ENCODE data around the gene DENND5A.

DNA sequence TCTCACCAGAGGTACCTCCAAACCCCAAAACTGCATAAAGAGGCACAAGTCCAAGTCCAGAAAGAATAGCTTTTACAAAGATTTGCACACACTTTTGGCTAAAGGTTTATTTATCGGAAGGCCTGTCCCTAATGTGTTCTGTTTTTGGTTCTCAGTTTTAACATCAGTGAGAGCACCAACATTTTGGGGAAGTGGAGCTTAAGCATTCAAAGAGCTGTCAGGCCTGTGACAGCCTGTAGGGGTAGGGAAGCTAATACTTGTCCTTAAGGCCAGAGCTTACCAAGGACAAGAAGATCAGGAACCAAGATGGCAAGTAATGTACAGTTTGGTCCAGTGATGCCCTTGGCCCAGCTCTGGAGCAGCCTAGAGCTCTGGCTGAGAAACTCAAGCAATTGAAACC lies 134.9 kb downstream of the DENND5A start:
- no peak for TF ChIP-seq POLR2A (IDR thresholded peaks at IDR 0.05)
- TF ChIP-seq, protein P1, sequence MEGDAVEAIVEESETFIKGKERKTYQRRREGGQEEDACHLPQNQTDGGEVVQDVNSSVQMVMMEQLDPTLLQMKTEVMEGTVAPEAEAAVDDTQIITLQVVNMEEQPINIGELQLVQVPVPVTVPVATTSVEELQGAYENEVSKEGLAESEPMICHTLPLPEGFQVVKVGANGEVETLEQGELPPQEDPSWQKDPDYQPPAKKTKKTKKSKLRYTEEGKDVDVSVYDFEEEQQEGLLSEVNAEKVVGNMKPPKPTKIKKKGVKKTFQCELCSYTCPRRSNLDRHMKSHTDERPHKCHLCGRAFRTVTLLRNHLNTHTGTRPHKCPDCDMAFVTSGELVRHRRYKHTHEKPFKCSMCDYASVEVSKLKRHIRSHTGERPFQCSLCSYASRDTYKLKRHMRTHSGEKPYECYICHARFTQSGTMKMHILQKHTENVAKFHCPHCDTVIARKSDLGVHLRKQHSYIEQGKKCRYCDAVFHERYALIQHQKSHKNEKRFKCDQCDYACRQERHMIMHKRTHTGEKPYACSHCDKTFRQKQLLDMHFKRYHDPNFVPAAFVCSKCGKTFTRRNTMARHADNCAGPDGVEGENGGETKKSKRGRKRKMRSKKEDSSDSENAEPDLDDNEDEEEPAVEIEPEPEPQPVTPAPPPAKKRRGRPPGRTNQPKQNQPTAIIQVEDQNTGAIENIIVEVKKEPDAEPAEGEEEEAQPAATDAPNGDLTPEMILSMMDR (IDR thresholded peaks at IDR 0.05 in 4 of 5, conservative IDR thresholded peaks at IDR 0.05 in 1 of 5) = no peak
